DND-41 (cell line): ENCODE measurements around the gene JAK3.
A peak's percentile ranks its signal among the peaks of the same experiment; 100 is the strongest.

Experiments
- ATAC-seq: fragments of 200-7000 bp; cut with Tn5 transposase; 3 replicates; pipeline ENCODE4 v1.9.1; 2021; ENCODE audit warnings: low read depth; ENCODE audit not compliant: insufficient read depth
- DNase-seq: peaks from one replicate; pipeline ENCODE4 v3.0.0-alpha.2; 2020
- H2AFZ ChIP-seq: 2 replicates; pipeline ENCODE4 v1.6.0; 2012; ENCODE audit warnings: low read depth, low read length
- H3K27ac ChIP-seq: 2 replicates; pipeline ENCODE4 v1.5.1; 2012; ENCODE audit warnings: low read length, inconsistent platforms
- H3K27me3 ChIP-seq: fragments of 200-600 bp; sonication (generic); 2 replicates; pipeline ENCODE4 v1.6.0; 2012; ENCODE audit warnings: low read length, mild to moderate bottlenecking, inconsistent platforms; ENCODE audit not compliant: insufficient read depth, poor library complexity
- H3K36me3 ChIP-seq: 2 replicates; pipeline ENCODE4 v1.5.1; 2012; ENCODE audit warnings: low read length, inconsistent platforms; ENCODE audit not compliant: insufficient read depth
- H3K4me1 ChIP-seq: 2 replicates; pipeline ENCODE4 v1.5.1; 2012; ENCODE audit warnings: mild to moderate bottlenecking, low read length; ENCODE audit not compliant: insufficient read depth
- H3K4me2 ChIP-seq: 2 replicates; pipeline ENCODE4 v1.6.0; 2012; ENCODE audit warnings: mild to moderate bottlenecking, moderate library complexity, low read length, inconsistent platforms; ENCODE audit not compliant: insufficient read depth
- H3K4me3 ChIP-seq, 2 experiments: fragments of 200-600 bp in 1 of 2; shearing (Covaris generic) in 1 of 2; 2 replicates each; pipeline ENCODE4 v1.5.1; 2012 to 2016; ENCODE audit warnings: inconsistent platforms in 2 of 2, low read length in 2 of 2, mild to moderate bottlenecking in 2 of 2, low read depth in 1 of 2, moderate library complexity in 1 of 2
- H3K79me2 ChIP-seq: 2 replicates; pipeline ENCODE4 v1.6.0; 2012; ENCODE audit warnings: low read length, inconsistent platforms; ENCODE audit not compliant: insufficient read depth
- H3K9ac ChIP-seq: 2 replicates; pipeline ENCODE4 v1.6.0; 2012; ENCODE audit warnings: low read depth, mild to moderate bottlenecking, inconsistent platforms, low read length, moderate library complexity
- H3K9me3 ChIP-seq: 2 replicates; pipeline ENCODE4 v1.5.1; 2012; ENCODE audit warnings: low read length, moderate library complexity, mild to moderate bottlenecking, inconsistent platforms; ENCODE audit not compliant: insufficient read depth, severe bottlenecking
- H4K20me1 ChIP-seq: 2 replicates; pipeline ENCODE4 v1.6.0; 2012; ENCODE audit warnings: low read length; ENCODE audit not compliant: insufficient read depth
- EZH2 ChIP-seq: IDR thresholded peaks from 3 replicates; pipeline ENCODE4 v1.6.1; 2012; ENCODE audit warnings: borderline replicate concordance, low read depth, mild to moderate bottlenecking, moderate library complexity, low read length, inconsistent platforms; ENCODE audit not compliant: severe bottlenecking
- TF ChIP-seq, protein P1 (sequence below): IDR thresholded peaks from 2 replicates; pipeline ENCODE4 v1.5.1; 2012; ENCODE audit warnings: borderline replicate concordance, low read length, moderate library complexity, mild to moderate bottlenecking; ENCODE audit not compliant: poor library complexity, severe bottlenecking; ENCODE audit errors: extremely low read depth

JAK3 gene

DNA sequence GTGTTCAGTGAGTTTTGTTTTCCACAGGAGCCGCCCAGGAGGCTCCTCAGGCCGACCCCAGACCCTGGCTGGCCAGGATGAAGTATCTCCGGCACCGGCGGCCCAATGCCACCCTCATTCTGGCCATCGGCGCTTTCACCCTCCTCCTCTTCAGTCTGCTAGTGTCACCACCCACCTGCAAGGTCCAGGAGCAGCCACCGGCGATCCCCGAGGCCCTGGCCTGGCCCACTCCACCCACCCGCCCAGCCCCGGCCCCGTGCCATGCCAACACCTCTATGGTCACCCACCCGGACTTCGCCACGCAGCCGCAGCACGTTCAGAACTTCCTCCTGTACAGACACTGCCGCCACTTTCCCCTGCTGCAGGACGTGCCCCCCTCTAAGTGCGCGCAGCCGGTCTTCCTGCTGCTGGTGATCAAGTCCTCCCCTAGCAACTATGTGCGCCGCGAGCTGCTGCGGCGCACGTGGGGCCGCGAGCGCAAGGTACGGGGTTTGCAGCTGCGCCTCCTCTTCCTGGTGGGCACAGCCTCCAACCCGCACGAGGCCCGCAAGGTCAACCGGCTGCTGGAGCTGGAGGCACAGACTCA is 40.0 kb downstream of the JAK3 start:
- no peaks in the 10 kb centered on the region for H4K20me1 ChIP-seq
- no peak overlapping the region for H3K27ac ChIP-seq
- no peaks in the 10 kb centered on the region for H3K36me3 ChIP-seq
- H3K9me3 ChIP-seq: no peaks in the 10 kb centered on the region
- no peak overlapping the region for H3K4me2 ChIP-seq
- peak; percentile 66; the same call in 2 of the 3 replicates for ATAC-seq
- H3K79me2 ChIP-seq: no peaks in the 10 kb centered on the region
- H3K4me1 ChIP-seq: peaks cover 6% of the 10 kb centered on the region; the same call in 1 of the 2 replicates
- no peak overlapping the region for H3K9ac ChIP-seq
- H3K4me3 ChIP-seq: no peak overlapping the region
- no peak overlapping the region for H2AFZ ChIP-seq
- DNase-seq: peak; percentile 32
- peaks cover 10% of the 10 kb centered on the region for H3K27me3 ChIP-seq
- TF ChIP-seq, protein P1, sequence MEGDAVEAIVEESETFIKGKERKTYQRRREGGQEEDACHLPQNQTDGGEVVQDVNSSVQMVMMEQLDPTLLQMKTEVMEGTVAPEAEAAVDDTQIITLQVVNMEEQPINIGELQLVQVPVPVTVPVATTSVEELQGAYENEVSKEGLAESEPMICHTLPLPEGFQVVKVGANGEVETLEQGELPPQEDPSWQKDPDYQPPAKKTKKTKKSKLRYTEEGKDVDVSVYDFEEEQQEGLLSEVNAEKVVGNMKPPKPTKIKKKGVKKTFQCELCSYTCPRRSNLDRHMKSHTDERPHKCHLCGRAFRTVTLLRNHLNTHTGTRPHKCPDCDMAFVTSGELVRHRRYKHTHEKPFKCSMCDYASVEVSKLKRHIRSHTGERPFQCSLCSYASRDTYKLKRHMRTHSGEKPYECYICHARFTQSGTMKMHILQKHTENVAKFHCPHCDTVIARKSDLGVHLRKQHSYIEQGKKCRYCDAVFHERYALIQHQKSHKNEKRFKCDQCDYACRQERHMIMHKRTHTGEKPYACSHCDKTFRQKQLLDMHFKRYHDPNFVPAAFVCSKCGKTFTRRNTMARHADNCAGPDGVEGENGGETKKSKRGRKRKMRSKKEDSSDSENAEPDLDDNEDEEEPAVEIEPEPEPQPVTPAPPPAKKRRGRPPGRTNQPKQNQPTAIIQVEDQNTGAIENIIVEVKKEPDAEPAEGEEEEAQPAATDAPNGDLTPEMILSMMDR: no peak
- no peak for TF ChIP-seq EZH2

DNA sequence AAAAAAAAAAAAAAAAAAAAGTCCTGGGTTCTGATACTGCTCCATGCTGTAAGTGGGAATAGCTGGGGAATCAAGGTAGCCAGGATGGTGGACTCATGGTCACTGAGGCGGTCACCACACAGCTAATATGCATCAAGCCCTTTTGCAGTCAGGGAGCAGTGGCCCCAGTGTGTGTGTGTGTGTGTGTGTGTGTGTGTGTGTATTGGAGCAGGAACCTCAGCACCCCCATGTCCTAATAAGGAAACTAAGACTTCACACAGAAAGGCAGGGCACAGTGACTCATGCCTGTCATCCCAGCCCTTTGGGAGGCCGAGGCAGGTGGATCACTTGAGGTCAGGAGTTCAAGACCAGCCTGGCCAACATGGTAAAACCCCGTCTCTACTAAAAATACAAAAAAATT is 40.8 kb downstream of the JAK3 start:
- no peak overlapping the region for H3K4me3 ChIP-seq
- H3K4me2 ChIP-seq: no peak overlapping the region
- TF ChIP-seq, protein P1: no peak
- TF ChIP-seq EZH2: no peak
- no peaks in the 10 kb centered on the region for H3K36me3 ChIP-seq
- no peak for DNase-seq
- no peak for ATAC-seq
- no peaks in the 10 kb centered on the region for H3K9me3 ChIP-seq
- H3K27me3 ChIP-seq: peaks cover 10% of the 10 kb centered on the region
- no peak overlapping the region for H3K9ac ChIP-seq
- H4K20me1 ChIP-seq: no peaks in the 10 kb centered on the region
- no peak overlapping the region for H2AFZ ChIP-seq
- H3K27ac ChIP-seq: no peak overlapping the region
- H3K4me1 ChIP-seq: peaks cover 6% of the 10 kb centered on the region; the same call in 1 of the 2 replicates
- no peaks in the 10 kb centered on the region for H3K79me2 ChIP-seq

DNA sequence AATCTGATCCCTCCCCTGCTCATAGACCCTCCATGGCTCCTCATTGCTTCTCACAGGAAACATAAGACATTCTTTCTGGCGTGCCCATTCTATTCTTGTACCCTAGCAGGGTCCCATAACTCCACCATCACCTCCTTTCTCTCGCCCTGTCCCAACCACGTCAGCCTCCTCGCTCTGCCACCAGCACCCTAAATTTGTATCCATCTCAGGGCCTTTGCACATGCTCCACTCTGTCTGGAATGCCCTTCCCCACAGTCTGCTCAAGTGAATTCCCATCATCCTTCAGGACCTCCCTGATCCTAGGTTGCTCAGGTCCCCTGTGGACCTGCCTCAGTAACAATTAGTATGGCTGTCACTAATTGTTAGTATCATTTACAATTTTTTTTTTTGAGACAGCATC is 42.4 kb downstream of the JAK3 start:
- TF ChIP-seq, protein P1: no peak
- no peak for TF ChIP-seq EZH2
- Histone ChIP-seq H3K36me3 (no peaks in the 10 kb centered on the region), H3K9ac (no peak overlapping the region), H3K4me3 (no peak overlapping the region), H3K27ac (no peak overlapping the region), H3K79me2 (no peaks in the 10 kb centered on the region), H3K4me1 (peaks cover 6% of the 10 kb centered on the region; the same call in 1 of the 2 replicates), H3K27me3 (peaks cover 10% of the 10 kb centered on the region), H3K9me3 (no peaks in the 10 kb centered on the region), H4K20me1 (no peaks in the 10 kb centered on the region), H3K4me2 (no peak overlapping the region), H2AFZ (no peak overlapping the region)
- ATAC-seq: no peak
- no peak for DNase-seq
